CD4-positive, alpha-beta memory T cell (primary cell): Measurements from ENCODE around the gene HRH1. TPM values are rescaled to one million over a fixed set of nuclear protein-coding genes. Genes with fewer than 3 reads are reported as not detected.

ENCODE experiments used
- polyA plus RNA-seq, 2 donors: library from polyadenylated mRNA; unstranded; fragments of 300-500 nt; fragmentation: Illumina TruSeq; gene quantifications; one replicate each; pipeline ENCODE4 v1.2.3, GENCODE V29; 2021
- total RNA-seq, 2 experiments: library from RNA; stranded (reverse); gene quantifications; one replicate each; pipeline ENCODE4 v1.2.3, GENCODE V29; 2021

Gene HRH1
- total and polyA plus RNA-seq, 4 experiments from 2014 or later: 0.31 to 0.81 (median 0.58) TPM; not detected in 1

Other genes with a start within 250 kb of the HRH1 start
- gene SLC6A1, start 161.7 kb upstream of the HRH1 start, total RNA-seq: not detected
- not detected for gene SLC6A1, start 161.7 kb upstream of the HRH1 start, polyA plus RNA-seq
- 10 to 100 TPM; 32.5 to 32.8 TPM for gene ATG7, start 117.9 kb downstream of the HRH1 start, total RNA-seq
- gene ATG7, start 117.9 kb downstream of the HRH1 start, polyA plus RNA-seq: 10 to 100 TPM; 16.9 to 23.0 TPM